ENCODE measurements around the gene SLCO2B1.

Gene SLCO2B1

DNA sequence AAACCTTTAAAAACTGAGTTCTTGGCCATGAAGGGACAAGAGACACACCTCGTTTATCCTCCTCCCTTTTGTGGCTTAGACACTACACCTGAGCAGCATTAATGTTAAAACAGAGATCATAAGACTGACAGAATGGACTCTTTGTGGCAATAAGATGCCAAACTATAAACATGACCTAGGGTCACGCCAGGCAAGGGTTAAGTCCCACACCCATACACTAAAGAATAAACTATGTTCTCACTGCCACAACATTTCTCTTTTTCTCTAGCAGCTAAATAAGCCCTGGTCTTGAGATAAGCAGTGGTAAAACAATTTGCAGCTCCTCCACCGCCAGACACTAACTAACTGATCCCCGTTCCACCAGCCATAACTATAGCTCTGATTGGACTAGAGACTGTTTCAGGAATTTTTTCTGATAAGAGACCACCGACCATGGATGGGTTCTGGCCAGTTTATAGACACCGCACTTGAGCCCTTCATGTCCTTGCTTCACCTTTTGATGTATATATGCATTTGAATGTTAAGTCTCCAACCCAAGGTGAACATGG is 4.9 kb upstream of the SLCO2B1 start:
- no peak overlapping the region for H3K27ac ChIP-seq
- TF ChIP-seq ZFX (IDR thresholded peaks at IDR 0.05) (no peak), CTCF (conservative IDR thresholded peaks at IDR 0.05) (no peak)

GRCh38 chr11:75146711-75147110 is 4.2 kb upstream of the SLCO2B1 start:
- H3K27ac ChIP-seq: no peak overlapping the region
- TF ChIP-seq CTCF (conservative IDR thresholded peaks at IDR 0.05): no peak
- no peak for TF ChIP-seq ZFX (IDR thresholded peaks at IDR 0.05)

GRCh38 chr11:75147191-75147874 is 3.6 kb upstream of the SLCO2B1 start:
- H3K27ac ChIP-seq: no peak overlapping the region
- TF ChIP-seq CTCF (conservative IDR thresholded peaks at IDR 0.05) (no peak), ZFX (IDR thresholded peaks at IDR 0.05) (no peak)

GRCh38 chr11:75147875-75148263 is 3.0 kb upstream of the SLCO2B1 start:
- H3K27ac ChIP-seq: no peak overlapping the region
- TF ChIP-seq ZFX (IDR thresholded peaks at IDR 0.05) (no peak), CTCF (conservative IDR thresholded peaks at IDR 0.05) (no peak)

DNA sequence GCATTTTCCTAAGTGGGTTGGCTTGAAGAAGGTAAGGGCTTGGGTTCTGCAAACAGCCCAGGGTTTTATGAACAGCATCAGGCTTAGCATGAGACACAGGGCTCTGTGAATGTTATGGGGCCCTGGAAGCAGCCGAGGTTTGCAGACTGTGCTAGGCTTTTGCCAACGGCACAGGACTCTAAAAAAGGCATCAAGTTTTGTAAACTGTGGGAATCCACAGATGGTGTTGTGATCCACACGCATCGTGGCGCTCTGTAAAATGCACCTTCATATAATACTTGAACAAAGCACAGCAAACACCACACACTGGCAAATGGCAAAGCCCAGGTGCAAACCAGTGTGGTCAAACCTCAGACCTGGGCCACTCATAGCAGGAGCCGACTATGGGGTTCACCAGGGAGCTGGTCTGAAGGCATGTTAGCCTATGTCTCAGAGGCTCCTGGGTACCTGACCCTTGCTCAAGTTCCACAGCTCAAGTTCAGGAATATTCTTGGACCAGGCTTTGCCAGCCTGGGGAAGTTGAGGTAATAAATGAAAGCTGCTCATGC is 2.4 kb upstream of the SLCO2B1 start:
- TF ChIP-seq ZFX (IDR thresholded peaks at IDR 0.05) (no peak), CTCF (conservative IDR thresholded peaks at IDR 0.05) (no peak)
- no peak overlapping the region for H3K27ac ChIP-seq

- H3K27ac ChIP-seq: no peak overlapping the region
- TF ChIP-seq CTCF (conservative IDR thresholded peaks at IDR 0.05) (no peak), ZFX (IDR thresholded peaks at IDR 0.05) (no peak)
These were observed 991 bp upstream of the SLCO2B1 start for GRCh38 chr11:75149766-75150465.

Measured in C4-2B (cell line).